ENCODE measurements around the gene ZNF644.
"Not testable (repeated sequence)": the region's sequence is repeated elsewhere in the genome, so short reads cannot be mapped to it uniquely, and the experiment has no call there.

The ZNF644 gene

DNA sequence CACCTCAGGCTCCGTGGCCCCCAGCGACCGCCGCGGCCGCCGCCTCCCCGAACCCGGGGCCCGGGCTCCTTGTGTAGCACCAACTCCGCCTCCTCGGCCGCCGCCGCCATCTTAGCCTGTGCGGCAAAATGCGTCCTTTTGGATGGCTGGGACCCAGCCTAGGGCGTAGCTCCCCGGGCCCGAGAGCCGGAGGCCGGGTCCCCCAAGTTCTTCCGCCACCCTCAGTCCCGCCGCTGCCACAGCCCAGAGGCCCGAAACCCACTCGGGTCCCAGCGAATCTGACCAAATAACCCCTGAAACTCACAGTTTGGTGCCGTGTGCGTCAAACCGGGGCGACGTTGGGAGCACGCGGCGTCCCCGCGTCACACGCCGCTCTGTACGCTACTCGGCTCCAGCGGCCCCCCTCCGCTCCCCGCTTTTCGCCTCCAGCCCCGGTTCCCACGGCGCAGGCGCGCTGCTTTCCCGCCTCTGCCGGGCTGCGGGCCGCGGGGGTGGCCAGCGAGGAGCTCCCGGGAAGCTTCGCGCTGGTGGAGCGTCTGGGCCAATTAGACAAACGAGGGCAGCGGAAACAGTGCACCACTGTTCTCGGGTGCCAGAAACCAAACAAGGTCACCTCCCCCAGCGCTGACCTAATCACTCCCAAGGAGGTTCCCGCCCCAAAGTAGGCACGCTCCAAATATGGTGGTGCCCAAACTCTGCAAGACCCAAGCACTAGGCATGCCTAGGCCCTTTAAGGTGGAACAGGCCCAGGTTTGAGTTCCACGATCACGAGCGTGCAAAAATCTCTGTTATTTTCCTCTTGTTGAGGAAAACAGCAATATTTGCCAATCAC, at the start of gene ZNF644:
Gene ZNF644, minus strand, starts transcription at position 350 of the 832 bp plus-strand sequence. CDS start 39,682 bp downstream, outside the sequence.
- H3K9me3 Mint-ChIP-seq, result no peaks in the 10 kb centered on the region
- peak within 1 kb of the TSS; percentile 99 to 100 for H3K27ac Mint-ChIP-seq
- peak within 1 kb of the TSS; percentile 89 to 95 for H3K4me3 Mint-ChIP-seq
- H3K4me1 Mint-ChIP-seq, result peaks cover 56% of the 10 kb centered on the region
- DNase-seq, result peak; percentile 94 to 96
- no peaks in the 10 kb centered on the region for H3K27me3 Mint-ChIP-seq
- peak; percentile 88 for ATAC-seq

- H3K27me3 Mint-ChIP-seq, result no peaks in the 10 kb centered on the region
- DNase-seq (no peak), ATAC-seq (no peak)
- H3K27ac Mint-ChIP-seq, result no peak overlapping the region
- H3K9me3 Mint-ChIP-seq, result no peaks in the 10 kb centered on the region
- H3K4me3 Mint-ChIP-seq, result no peak overlapping the region
- no peaks in the 10 kb centered on the region for H3K4me1 Mint-ChIP-seq
Measured at GRCh38 chr1:91070298-91070697, 48.5 kb upstream of the ZNF644 start.

- DNase-seq, result no peak
- no peak overlapping the region for H3K4me3 Mint-ChIP-seq
- no peak for ATAC-seq
- no peaks in the 10 kb centered on the region for H3K27me3 Mint-ChIP-seq
- H3K4me1 Mint-ChIP-seq, result peaks cover 6% of the 10 kb centered on the region
- no peak overlapping the region for H3K27ac Mint-ChIP-seq
- peaks cover 0 to 13% of the 10 kb centered on the region in 2 donors for H3K9me3 Mint-ChIP-seq
Measured at GRCh38 chr1:91066538-91066937, 44.7 kb upstream of the ZNF644 start.

GRCh38 chr1:91065337-91065736, 43.5 kb upstream of the ZNF644 start:
- Mint-ChIP-seq H3K4me1 (peaks cover 6% of the 10 kb centered on the region), H3K4me3 (no peak overlapping the region), H3K27ac (no peak overlapping the region), H3K27me3 (no peaks in the 10 kb centered on the region), H3K9me3 (peaks cover 0 to 13% of the 10 kb centered on the region in 2 donors)
- ATAC-seq, result no peak
- DNase-seq, result no peak

DNA sequence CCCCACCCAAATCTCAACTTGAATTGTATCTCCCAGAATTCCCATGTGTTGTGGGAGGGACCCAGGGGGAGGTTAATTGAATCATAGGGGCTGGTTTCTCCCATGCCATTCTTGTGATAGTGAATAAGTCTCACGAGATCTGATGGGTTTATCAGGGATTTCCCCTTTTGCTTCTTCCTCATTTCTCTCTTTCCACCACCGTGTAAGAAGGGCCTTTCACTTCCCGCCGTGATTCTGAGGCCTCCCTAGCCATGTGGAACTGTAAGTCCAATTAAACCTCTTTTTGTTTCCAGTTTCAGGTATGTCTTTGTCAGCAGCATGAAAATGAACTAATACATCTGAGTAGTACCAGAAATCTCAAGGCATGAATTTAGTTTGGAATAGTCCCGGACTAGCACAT, 41.6 kb upstream of the ZNF644 start:
- not testable (repeated sequence) for ATAC-seq, H3K4me3 Mint-ChIP-seq, H3K27me3 Mint-ChIP-seq, H3K27ac Mint-ChIP-seq, DNase-seq, H3K4me1 Mint-ChIP-seq
- H3K9me3 Mint-ChIP-seq, result peaks cover 0 to 13% of the 10 kb centered on the region in 2 donors

DNA sequence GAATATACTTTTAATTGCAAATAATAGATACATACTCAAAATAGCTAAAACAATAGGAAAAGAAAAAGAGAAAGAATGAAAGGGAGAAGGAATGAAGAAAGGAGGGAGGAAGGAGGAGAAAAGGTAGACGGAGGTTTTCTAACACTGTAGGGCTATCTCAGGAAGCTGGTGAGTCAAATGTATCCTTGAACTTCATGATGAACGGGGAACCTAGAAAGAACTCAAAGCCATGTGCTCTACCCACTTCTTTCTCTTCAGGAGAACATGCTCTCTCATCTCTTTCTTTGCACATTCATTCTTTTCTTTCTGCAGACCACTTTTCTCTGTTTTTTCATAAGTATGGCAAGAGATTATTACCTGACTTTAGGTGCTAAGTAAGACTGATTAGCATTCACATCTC, 37.3 kb upstream of the ZNF644 start:
- Mint-ChIP-seq H3K9me3 (peaks cover 0 to 10% of the 10 kb centered on the region in 2 donors), H3K27me3 (no peaks in the 10 kb centered on the region), H3K27ac (no peak overlapping the region), H3K4me3 (no peak overlapping the region), H3K4me1 (peaks cover 6% of the 10 kb centered on the region)
- ATAC-seq (no peak), DNase-seq (no peak)

DNA sequence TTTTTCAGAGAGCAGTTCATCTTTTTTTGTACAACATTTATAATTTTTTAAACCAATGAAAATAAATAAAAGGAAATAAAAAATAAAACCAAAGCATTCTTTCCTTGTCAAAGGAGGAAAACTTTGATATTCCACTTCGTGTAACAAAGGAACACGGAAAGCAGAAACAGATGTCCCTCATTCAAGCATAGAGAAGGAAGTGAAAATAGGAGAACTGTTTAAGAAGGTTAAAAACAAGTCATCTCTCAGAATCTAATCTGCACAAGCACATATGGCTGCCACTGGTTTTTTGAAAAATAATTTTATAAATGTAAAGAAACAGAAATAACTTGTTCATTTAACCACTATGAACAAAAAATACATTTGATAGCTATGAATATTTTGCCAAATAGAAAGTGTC, 35.9 kb upstream of the ZNF644 start:
- Mint-ChIP-seq H3K4me3 (no peak overlapping the region), H3K9me3 (no peaks in the 10 kb centered on the region), H3K27me3 (no peaks in the 10 kb centered on the region), H3K27ac (no peak overlapping the region), H3K4me1 (no peaks in the 10 kb centered on the region)
- DNase-seq (no peak), ATAC-seq (no peak)

DNA sequence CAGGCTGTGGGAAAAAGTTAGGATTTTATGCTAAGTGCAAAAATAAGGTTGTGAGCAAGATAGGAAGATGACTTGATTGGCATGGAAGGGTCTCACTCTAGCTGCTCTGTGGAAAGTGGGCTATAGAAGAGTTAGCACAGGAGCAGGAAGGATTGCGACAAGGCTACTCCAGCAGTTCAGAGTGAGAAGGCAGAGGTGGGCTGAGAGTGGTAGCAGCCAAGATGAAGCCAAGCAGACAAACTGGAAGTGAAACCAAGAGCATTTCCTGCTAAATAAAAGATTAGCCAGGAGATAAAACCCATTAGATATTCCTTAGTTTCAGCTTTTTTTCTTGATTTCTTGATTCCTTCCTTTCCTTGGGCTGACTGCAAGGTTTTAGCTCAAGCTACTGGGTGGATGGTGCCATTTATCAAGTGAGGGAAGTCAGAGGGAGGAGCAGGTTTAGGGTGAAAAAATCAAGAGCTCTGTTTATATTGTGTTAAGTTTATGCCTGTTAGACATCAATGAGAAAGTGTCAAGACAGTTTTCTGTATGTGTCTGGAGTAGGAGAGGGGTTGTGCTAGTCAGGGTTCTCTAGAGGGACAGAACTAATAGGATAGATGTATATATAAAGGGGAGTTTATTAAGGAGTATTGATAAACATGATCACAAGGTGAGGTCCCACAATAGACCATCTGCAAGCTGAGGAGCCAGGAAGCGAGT, 33.1 kb upstream of the ZNF644 start:
- no peak overlapping the region for H3K27ac Mint-ChIP-seq
- H3K9me3 Mint-ChIP-seq, result no peaks in the 10 kb centered on the region
- H3K27me3 Mint-ChIP-seq, result no peaks in the 10 kb centered on the region
- ATAC-seq (no peak), DNase-seq (no peak)
- no peaks in the 10 kb centered on the region for H3K4me1 Mint-ChIP-seq
- no peak overlapping the region for H3K4me3 Mint-ChIP-seq

GRCh38 chr1:91053630-91054029, 31.8 kb upstream of the ZNF644 start:
- no peaks in the 10 kb centered on the region for H3K27me3 Mint-ChIP-seq
- H3K9me3 Mint-ChIP-seq, result no peaks in the 10 kb centered on the region
- no peaks in the 10 kb centered on the region for H3K4me1 Mint-ChIP-seq
- ATAC-seq (no peak), DNase-seq (no peak)
- H3K27ac Mint-ChIP-seq, result no peak overlapping the region
- no peak overlapping the region for H3K4me3 Mint-ChIP-seq

GRCh38 chr1:91049551-91049950, 27.7 kb upstream of the ZNF644 start:
- not testable (repeated sequence) for ATAC-seq, H3K27me3 Mint-ChIP-seq, H3K4me3 Mint-ChIP-seq, DNase-seq, H3K9me3 Mint-ChIP-seq, H3K4me1 Mint-ChIP-seq, H3K27ac Mint-ChIP-seq

DNA sequence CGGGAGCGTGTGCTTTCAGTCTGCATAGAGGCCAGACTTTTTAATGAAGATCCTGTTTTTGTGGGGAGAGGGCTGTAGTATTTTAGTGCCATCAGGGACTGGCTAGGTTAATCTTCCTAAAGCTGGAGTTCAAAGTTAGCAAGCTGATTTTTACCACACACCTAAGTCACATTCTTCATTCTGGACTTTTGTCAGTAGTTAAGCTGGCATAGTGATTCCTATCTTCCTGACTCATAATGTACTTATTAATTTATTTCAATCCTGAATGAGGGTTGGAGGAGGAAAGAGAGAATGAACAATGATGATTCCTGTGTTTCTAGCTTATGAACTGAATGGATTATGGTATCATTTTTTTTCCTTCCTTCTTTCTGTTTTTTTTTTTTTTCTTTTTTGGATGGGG, 24.9 kb upstream of the ZNF644 start:
- H3K27ac Mint-ChIP-seq, result no peak overlapping the region
- no peak overlapping the region for H3K4me3 Mint-ChIP-seq
- no peaks in the 10 kb centered on the region for H3K4me1 Mint-ChIP-seq
- H3K9me3 Mint-ChIP-seq, result no peaks in the 10 kb centered on the region
- ATAC-seq, result no peak
- no peak for DNase-seq
- no peaks in the 10 kb centered on the region for H3K27me3 Mint-ChIP-seq

- no peak overlapping the region for H3K4me3 Mint-ChIP-seq
- no peak for ATAC-seq
- H3K27me3 Mint-ChIP-seq, result no peaks in the 10 kb centered on the region
- H3K4me1 Mint-ChIP-seq, result no peaks in the 10 kb centered on the region
- H3K27ac Mint-ChIP-seq, result no peak overlapping the region
- peaks cover 5 to 12% of the 10 kb centered on the region in 2 donors for H3K9me3 Mint-ChIP-seq
- DNase-seq, result no peak
Measured at GRCh38 chr1:91045284-91045683, 23.4 kb upstream of the ZNF644 start.

DNA sequence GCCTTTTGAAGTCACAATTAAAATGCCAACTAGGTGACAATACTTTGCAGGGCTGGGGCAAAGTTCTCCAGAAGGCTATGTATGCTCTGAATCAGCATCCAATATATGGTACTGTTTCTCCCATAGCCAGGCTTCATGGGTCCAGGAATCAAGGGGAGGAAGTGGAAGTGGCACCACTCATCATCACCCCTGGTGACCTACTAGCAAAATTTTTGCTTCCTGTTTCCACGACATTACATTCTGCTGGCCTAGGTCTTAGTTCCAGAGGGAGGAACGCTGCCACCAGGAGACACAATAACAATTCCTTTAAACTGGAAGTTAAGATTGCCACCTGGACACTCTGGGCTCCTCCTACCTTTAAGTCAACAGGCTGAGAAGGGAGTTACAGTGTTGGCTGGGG, 22.9 kb upstream of the ZNF644 start:
- not testable (repeated sequence) for H3K4me1 Mint-ChIP-seq, H3K27ac Mint-ChIP-seq, H3K4me3 Mint-ChIP-seq, H3K27me3 Mint-ChIP-seq, ATAC-seq, DNase-seq
- H3K9me3 Mint-ChIP-seq, result peaks cover 5 to 12% of the 10 kb centered on the region in 2 donors

DNA sequence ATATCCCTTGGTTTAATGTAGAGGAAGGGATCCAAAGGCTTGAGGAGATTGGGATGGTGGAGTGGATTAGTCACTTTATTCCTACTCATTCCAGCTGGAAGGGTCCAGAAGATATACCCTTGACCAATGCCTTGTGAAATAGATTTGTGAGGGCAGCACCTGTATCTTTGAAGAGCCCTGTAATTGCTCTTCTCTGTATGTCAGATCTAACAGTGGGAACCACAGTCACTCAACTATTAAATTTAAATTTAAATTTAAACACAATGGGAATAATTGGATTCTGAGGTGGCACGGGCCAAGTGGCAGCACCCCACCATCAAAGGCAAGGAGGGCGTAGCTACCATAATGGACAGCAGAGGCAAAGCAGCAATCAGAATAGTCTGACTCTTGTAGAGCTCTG, 20.5 kb upstream of the ZNF644 start:
- DNase-seq, H3K4me3 Mint-ChIP-seq, H3K27ac Mint-ChIP-seq, H3K27me3 Mint-ChIP-seq, H3K4me1 Mint-ChIP-seq, ATAC-seq: not testable (repeated sequence)
- peaks cover 5 to 12% of the 10 kb centered on the region in 2 donors for H3K9me3 Mint-ChIP-seq

DNA sequence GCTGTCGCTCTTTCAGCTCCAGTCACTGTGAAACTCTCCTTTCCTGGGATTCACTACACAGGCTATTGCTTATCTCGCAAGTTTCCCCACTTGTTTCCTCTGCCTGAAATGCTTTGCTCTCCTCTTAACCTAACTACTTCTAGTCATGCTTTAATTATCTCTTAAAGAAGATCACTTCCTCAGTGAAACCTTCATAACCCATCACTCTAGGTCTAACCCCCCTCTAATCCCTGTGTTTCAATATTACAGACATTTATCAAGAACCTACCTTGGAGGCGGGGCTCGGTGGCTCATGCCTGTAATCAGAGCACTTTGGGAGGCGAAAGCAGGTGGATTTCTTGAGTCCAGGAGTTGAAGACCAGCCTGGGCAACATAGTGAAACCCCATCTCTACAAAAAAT, 16.7 kb upstream of the ZNF644 start:
- H3K27ac Mint-ChIP-seq, result no peak overlapping the region
- peaks cover 5 to 12% of the 10 kb centered on the region in 2 donors for H3K9me3 Mint-ChIP-seq
- DNase-seq (no peak), ATAC-seq (no peak)
- no peak overlapping the region for H3K4me3 Mint-ChIP-seq
- H3K4me1 Mint-ChIP-seq, result no peaks in the 10 kb centered on the region
- no peaks in the 10 kb centered on the region for H3K27me3 Mint-ChIP-seq

All from stimulated activated naive CD8-positive, alpha-beta T cell treated with anti-CD3 and anti-CD28 coated beads, Interleukin-15, amount 100 ng/mL, for 72 hours (primary cell).